Body of pancreas (tissue), 4 donors: Measurements from ENCODE around the gene WNT3.

Experiments used
- CTCF ChIP-seq, 7 experiments: fragments of 450-650 bp in 4 of 7; fragments of 200-600 bp in 3 of 7; sonication (generic) in 3 of 7; IDR thresholded peaks; one replicate each; pipeline ENCODE4 v1.5.1; 2016 to 2019; ENCODE audit warnings: antibody characterized with exemption in 7 of 7
- POLR2A ChIP-seq, 3 donors: fragments of 450-650 bp; IDR thresholded peaks; one replicate each; pipeline ENCODE4 v1.6.1; 2016; ENCODE audit warnings: antibody characterized with exemption in 3 of 3, mild to moderate bottlenecking in 2 of 3

- TF ChIP-seq CTCF (IDR thresholded peaks at IDR 0.05) = no peak
- no peak for TF ChIP-seq POLR2A (IDR thresholded peaks at IDR 0.05)
Observed at GRCh38 chr17:46774108-46774737, 44.3 kb downstream of the WNT3 start.
